ENCODE results near the gene KCNN2. TPM values are rescaled to one million over a fixed set of nuclear protein-coding genes. Genes with fewer than 3 reads are reported as not detected.

Gene KCNN2
- total RNA-seq, 3 donors from 2014 or later (not counting 1 experiment from before 2014, with no cell fraction given): not detected

DNA sequence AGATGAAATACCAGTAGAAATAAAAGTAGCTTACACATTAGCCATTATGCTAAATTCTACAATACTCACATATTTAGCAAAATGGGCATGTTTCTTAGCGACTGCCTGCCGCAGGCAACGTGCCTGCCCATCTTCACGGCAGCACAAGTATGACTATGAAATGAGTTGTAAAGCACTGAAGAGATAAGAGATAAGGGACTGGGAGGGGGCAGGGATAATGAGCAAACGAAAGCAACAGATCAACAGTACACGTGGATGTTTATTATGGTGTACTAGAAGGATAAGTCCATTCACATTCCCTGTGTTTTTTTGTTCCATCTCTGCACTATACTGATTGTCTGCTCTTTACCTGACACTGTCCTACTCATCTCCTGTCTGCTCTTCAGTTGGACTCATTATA, 44.1 kb upstream of the KCNN2 start:
- peaks cover 0 to under 1% of the 10 kb centered on the region in 2 donors for H3K9me3 Mint-ChIP-seq
- no peaks in the 10 kb centered on the region for H3K36me3 Mint-ChIP-seq
- Histone ChIP-seq H3K4me1 (ENCODE audit: control insufficient read depth, insufficient read depth, low read length) (no peaks in the 10 kb centered on the region), H3K9me3 (ENCODE audit: control insufficient read depth, insufficient read depth, low read length) (no peaks in the 10 kb centered on the region), H3K4me3 (ENCODE audit: low read length) (no peak overlapping the region), H3K36me3 (ENCODE audit: control insufficient read depth, insufficient read depth, low read length) (no peaks in the 10 kb centered on the region), H3K27ac (ENCODE audit: low read length) (no peak overlapping the region), H3K27me3 (ENCODE audit: control insufficient read depth, insufficient read depth, low read length) (no peaks in the 10 kb centered on the region)
- ATAC-seq: no peak
- no peak overlapping the region for H3K27ac Mint-ChIP-seq
- TF ChIP-seq, protein P1, sequence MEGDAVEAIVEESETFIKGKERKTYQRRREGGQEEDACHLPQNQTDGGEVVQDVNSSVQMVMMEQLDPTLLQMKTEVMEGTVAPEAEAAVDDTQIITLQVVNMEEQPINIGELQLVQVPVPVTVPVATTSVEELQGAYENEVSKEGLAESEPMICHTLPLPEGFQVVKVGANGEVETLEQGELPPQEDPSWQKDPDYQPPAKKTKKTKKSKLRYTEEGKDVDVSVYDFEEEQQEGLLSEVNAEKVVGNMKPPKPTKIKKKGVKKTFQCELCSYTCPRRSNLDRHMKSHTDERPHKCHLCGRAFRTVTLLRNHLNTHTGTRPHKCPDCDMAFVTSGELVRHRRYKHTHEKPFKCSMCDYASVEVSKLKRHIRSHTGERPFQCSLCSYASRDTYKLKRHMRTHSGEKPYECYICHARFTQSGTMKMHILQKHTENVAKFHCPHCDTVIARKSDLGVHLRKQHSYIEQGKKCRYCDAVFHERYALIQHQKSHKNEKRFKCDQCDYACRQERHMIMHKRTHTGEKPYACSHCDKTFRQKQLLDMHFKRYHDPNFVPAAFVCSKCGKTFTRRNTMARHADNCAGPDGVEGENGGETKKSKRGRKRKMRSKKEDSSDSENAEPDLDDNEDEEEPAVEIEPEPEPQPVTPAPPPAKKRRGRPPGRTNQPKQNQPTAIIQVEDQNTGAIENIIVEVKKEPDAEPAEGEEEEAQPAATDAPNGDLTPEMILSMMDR (IDR thresholded peaks at IDR 0.05): no peak
- H3K4me1 Mint-ChIP-seq: no peaks in the 10 kb centered on the region
- intact Hi-C loops (cut with micrococcal nuclease): no loop called here
- 70% methylated on average over 6 of the region's 6 CpGs for WGBS (ENCODE audit: insufficient coverage)
- no peak for DNase-seq
- H3K4me3 Mint-ChIP-seq: no peak overlapping the region
- no peaks in the 10 kb centered on the region for H3K27me3 Mint-ChIP-seq (ENCODE audit: low read depth in 2 of 2)

DNA sequence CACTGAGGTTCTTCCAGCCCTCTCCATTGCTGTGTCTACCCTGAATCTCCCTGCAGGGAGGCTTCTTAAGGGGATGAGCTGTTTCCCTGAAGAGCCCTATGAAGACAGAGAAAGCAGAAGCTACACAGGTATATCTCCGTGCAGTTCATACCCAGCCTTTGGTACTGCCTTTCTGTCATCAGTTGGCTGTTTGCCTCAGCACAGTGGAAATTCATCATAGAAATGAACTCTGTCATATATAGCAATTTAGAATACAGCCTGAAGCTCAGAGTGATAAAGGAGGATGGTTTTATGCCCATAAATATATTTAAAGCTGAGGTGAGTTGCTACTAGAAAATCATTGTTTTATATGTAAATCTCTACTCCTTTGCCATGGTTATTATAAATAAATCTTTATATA, 42.6 kb upstream of the KCNN2 start:
- TF ChIP-seq, protein P1 (IDR thresholded peaks at IDR 0.05): no peak
- 89% methylated on average over 1 of the region's 1 CpG for WGBS (ENCODE audit: insufficient coverage)
- H3K27ac Mint-ChIP-seq: no peak overlapping the region

DNA sequence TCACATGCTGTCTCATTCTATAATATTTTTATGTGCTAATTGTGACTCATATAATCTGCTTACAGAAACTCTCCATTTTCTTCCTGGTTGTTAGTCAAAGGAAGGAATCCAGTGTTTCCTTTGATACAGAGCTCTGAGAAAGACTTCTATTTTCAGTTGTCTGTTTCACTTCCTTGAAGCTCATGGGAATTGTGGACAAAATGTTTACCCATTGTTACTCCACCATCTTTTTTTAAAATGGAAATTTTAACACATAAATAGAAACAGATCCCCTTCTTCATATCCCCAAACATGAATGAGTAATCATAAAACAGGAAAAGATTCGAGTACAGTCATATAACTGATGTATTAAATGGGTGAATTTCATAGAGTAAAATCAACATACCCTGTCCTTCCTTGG, 42.0 kb upstream of the KCNN2 start:
- Histone ChIP-seq H3K27ac (ENCODE audit: low read length) (no peak overlapping the region), H3K9me3 (ENCODE audit: control insufficient read depth, insufficient read depth, low read length) (no peaks in the 10 kb centered on the region), H3K4me3 (ENCODE audit: low read length) (no peak overlapping the region), H3K27me3 (ENCODE audit: control insufficient read depth, insufficient read depth, low read length) (no peaks in the 10 kb centered on the region), H3K36me3 (ENCODE audit: control insufficient read depth, insufficient read depth, low read length) (no peaks in the 10 kb centered on the region), H3K4me1 (ENCODE audit: control insufficient read depth, insufficient read depth, low read length) (no peaks in the 10 kb centered on the region)
- no peak overlapping the region for H3K4me3 Mint-ChIP-seq
- no peaks in the 10 kb centered on the region for H3K36me3 Mint-ChIP-seq
- H3K27ac Mint-ChIP-seq: no peak overlapping the region
- DNase-seq: no peak
- WGBS (ENCODE audit: insufficient coverage): no CpG with 5 or more reads among the region's 1 CpG
- no peaks in the 10 kb centered on the region for H3K4me1 Mint-ChIP-seq
- ATAC-seq: no peak
- peaks cover 0 to 4% of the 10 kb centered on the region in 2 donors for H3K9me3 Mint-ChIP-seq
- TF ChIP-seq, protein P1 (IDR thresholded peaks at IDR 0.05): no peak
- no peaks in the 10 kb centered on the region for H3K27me3 Mint-ChIP-seq (ENCODE audit: low read depth in 2 of 2)
- intact Hi-C loops (cut with micrococcal nuclease): no loop called here

More for the DNA sequence above, 42.6 kb upstream of the KCNN2 start:
- Histone ChIP-seq H3K9me3 (ENCODE audit: control insufficient read depth, insufficient read depth, low read length) (no peaks in the 10 kb centered on the region), H3K4me3 (ENCODE audit: low read length) (no peak overlapping the region), H3K4me1 (ENCODE audit: control insufficient read depth, insufficient read depth, low read length) (no peaks in the 10 kb centered on the region), H3K27me3 (ENCODE audit: control insufficient read depth, insufficient read depth, low read length) (no peaks in the 10 kb centered on the region), H3K27ac (ENCODE audit: low read length) (no peak overlapping the region), H3K36me3 (ENCODE audit: control insufficient read depth, insufficient read depth, low read length) (no peaks in the 10 kb centered on the region)
- no peaks in the 10 kb centered on the region for H3K27me3 Mint-ChIP-seq (ENCODE audit: low read depth in 2 of 2)
- H3K4me1 Mint-ChIP-seq: no peaks in the 10 kb centered on the region
- H3K36me3 Mint-ChIP-seq: no peaks in the 10 kb centered on the region
- DNase-seq (no peak), ATAC-seq (no peak)
- intact Hi-C loops (cut with micrococcal nuclease): no loop called here
- peaks cover 0 to 2% of the 10 kb centered on the region in 2 donors for H3K9me3 Mint-ChIP-seq
- no peak overlapping the region for H3K4me3 Mint-ChIP-seq

DNA sequence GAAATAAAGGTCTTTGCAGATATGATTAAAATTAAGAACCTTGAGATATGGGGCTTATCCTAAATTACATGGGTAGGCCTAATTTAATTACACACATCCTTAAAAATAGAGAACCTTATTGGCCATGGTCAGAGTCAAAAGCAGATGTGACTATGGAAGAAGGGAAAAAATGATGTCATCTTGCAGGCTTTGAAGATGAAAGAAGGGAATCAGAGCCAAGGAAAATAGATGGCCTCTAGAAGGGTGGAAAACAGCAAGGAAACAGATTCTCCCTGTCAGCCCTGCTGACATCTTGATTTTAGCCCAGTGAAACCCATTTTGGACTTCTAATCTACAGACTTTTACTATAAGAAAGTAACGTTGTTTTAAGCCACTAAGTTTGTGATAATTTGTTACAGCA, 37.6 kb upstream of the KCNN2 start:
- Mint-ChIP-seq H3K4me3 (no peak overlapping the region), H3K4me1 (no peaks in the 10 kb centered on the region), H3K9me3 (peaks cover 0 to 6% of the 10 kb centered on the region in 2 donors), H3K36me3 (no peaks in the 10 kb centered on the region), H3K27me3 (ENCODE audit: low read depth in 2 of 2) (no peaks in the 10 kb centered on the region), H3K27ac (no peak overlapping the region)
- Histone ChIP-seq H3K27ac (ENCODE audit: low read length) (no peak overlapping the region), H3K4me1 (ENCODE audit: control insufficient read depth, insufficient read depth, low read length) (no peaks in the 10 kb centered on the region), H3K36me3 (ENCODE audit: control insufficient read depth, insufficient read depth, low read length) (no peaks in the 10 kb centered on the region), H3K27me3 (ENCODE audit: control insufficient read depth, insufficient read depth, low read length) (no peaks in the 10 kb centered on the region), H3K4me3 (ENCODE audit: low read length) (no peak overlapping the region), H3K9me3 (ENCODE audit: control insufficient read depth, insufficient read depth, low read length) (no peaks in the 10 kb centered on the region)
- ATAC-seq (no peak), DNase-seq (no peak)
- intact Hi-C loops (cut with micrococcal nuclease): no loop called here
- 91% methylated on average over 1 of the region's 1 CpG for WGBS (ENCODE audit: insufficient coverage)
- TF ChIP-seq, protein P1 (IDR thresholded peaks at IDR 0.05): no peak

Data from natural killer cell (primary cell).